Measurements from ENCODE around the gene FITM2. TPM values are rescaled to one million over a fixed set of nuclear protein-coding genes. Genes with fewer than 3 reads are reported as not detected.

Gene FITM2, protein sequence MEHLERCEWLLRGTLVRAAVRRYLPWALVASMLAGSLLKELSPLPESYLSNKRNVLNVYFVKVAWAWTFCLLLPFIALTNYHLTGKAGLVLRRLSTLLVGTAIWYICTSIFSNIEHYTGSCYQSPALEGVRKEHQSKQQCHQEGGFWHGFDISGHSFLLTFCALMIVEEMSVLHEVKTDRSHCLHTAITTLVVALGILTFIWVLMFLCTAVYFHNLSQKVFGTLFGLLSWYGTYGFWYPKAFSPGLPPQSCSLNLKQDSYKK
- total RNA-seq, result 1 to 10 TPM; 2.1 to 4.8 (median 3.7) TPM

- peaks cover 14 to 27% (median 17%) of the 10 kb centered on the region in 3 donors for H3K4me1 ChIP-seq
- H3K27ac ChIP-seq, result peak within 1 kb of the TSS; percentile 70 to 83 (median 78)
- H3K9me3 ChIP-seq, result no peaks in the 10 kb centered on the region
- WGBS, 2 donors, result 2 to 5% methylated on average over 8 to 23 of the region's 70 CpGs
- H3K36me3 ChIP-seq, result peaks cover 0 to 13% (median 0%) of the 10 kb centered on the region in 3 donors
- peak; percentile 91 for DNase-seq
- no peaks in the 10 kb centered on the region for H3K27me3 ChIP-seq
- peak in 2 of 4 donors; percentile 44 to 63 for TF ChIP-seq POLR2A (IDR thresholded peaks at IDR 0.05)
- TF ChIP-seq, protein P1, sequence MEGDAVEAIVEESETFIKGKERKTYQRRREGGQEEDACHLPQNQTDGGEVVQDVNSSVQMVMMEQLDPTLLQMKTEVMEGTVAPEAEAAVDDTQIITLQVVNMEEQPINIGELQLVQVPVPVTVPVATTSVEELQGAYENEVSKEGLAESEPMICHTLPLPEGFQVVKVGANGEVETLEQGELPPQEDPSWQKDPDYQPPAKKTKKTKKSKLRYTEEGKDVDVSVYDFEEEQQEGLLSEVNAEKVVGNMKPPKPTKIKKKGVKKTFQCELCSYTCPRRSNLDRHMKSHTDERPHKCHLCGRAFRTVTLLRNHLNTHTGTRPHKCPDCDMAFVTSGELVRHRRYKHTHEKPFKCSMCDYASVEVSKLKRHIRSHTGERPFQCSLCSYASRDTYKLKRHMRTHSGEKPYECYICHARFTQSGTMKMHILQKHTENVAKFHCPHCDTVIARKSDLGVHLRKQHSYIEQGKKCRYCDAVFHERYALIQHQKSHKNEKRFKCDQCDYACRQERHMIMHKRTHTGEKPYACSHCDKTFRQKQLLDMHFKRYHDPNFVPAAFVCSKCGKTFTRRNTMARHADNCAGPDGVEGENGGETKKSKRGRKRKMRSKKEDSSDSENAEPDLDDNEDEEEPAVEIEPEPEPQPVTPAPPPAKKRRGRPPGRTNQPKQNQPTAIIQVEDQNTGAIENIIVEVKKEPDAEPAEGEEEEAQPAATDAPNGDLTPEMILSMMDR (IDR thresholded peaks at IDR 0.05), result peak; percentile 89 to 99 (median 93)
- intact Hi-C loops (cut with DNase I), result loop anchor here (2.0 to 10.0 kb wide), 2 partner anchors 92 to 196 kb away; no protein-coding TSS in a partner anchor
- peak within 1 kb of the TSS; percentile 72 to 82 (median 78) for H3K4me3 ChIP-seq
These were observed at the start of gene FITM2 for GRCh38 chr20:44310664-44311639. FITM2 (minus strand) TSS chr20:44311202; CDS start chr20:44311148, 54 bp downstream.

DNA sequence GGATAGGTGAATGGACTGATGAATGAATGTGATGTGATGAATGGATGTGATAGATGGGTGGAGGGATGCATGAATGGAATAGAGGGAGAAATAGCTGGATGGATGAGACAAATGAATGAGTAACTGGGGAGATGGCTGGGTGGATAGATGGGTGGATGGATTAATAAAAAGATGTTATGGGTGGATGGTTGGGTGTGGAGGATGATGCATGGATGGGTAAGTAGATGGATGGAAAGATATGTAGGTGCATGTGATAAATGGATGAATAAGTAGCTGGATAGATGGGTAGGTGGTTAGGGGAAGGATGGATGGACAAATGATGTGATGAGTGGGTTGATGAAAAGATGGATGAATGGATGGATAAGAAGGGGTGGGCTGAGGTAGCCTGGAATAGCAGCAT lies 49.2 kb upstream of the FITM2 start:
- Histone ChIP-seq H3K36me3 (no peaks in the 10 kb centered on the region), H3K4me1 (peaks cover 0 to 9% (median 0%) of the 10 kb centered on the region in 3 donors), H3K9me3 (no peaks in the 10 kb centered on the region), H3K27ac (no peak overlapping the region), H3K4me3 (no peak overlapping the region), H3K27me3 (peaks cover 0 to 40% (median 0%) of the 10 kb centered on the region in 4 donors)
- intact Hi-C loops (cut with DNase I), result no loop called here
- TF ChIP-seq, protein P1 (IDR thresholded peaks at IDR 0.05), result no peak
- no peak for TF ChIP-seq POLR2A (IDR thresholded peaks at IDR 0.05)
- no peak for DNase-seq

DNA sequence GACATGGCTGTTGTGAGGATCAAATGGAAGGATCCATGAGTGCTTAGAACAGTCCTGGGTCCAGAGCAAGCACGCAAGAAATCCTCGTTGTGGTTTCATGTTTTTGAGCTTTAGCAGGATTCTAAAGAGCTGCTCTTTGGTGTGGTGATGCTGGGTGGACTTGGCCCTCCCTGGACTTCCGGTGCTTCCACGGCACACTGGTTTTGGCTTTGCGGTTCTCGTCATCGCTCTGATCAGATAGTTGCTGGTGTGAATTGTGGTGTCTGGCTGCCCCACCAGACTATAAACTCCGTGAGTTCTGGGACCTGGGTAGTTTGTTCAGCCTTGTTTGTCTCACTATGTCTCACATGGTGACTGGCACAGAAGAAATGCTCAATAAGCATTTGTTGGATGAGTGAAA lies 47.8 kb upstream of the FITM2 start:
- Histone ChIP-seq H3K9me3 (no peaks in the 10 kb centered on the region), H3K36me3 (no peaks in the 10 kb centered on the region), H3K4me3 (no peak overlapping the region), H3K27me3 (peaks cover 0 to 53% (median 0%) of the 10 kb centered on the region in 4 donors), H3K4me1 (peaks cover 0 to 9% (median 0%) of the 10 kb centered on the region in 3 donors), H3K27ac (no peak overlapping the region)
- intact Hi-C loops (cut with DNase I), result no loop called here
- DNase-seq, result no peak
- no peak for TF ChIP-seq POLR2A (IDR thresholded peaks at IDR 0.05)
- TF ChIP-seq, protein P1 (IDR thresholded peaks at IDR 0.05), result no peak
- WGBS, 2 donors, result 82 to 87% methylated on average over 5 of the region's 8 CpGs

GRCh38 chr20:44357555-44358125 lies 46.6 kb upstream of the FITM2 start:
- Histone ChIP-seq H3K36me3 (no peaks in the 10 kb centered on the region), H3K4me1 (peaks cover 0 to 9% (median 0%) of the 10 kb centered on the region in 3 donors), H3K27me3 (peaks cover 0 to 56% (median 0%) of the 10 kb centered on the region in 4 donors), H3K27ac (no peak overlapping the region), H3K4me3 (no peak overlapping the region), H3K9me3 (no peaks in the 10 kb centered on the region)
- intact Hi-C loops (cut with DNase I), result no loop called here
- DNase-seq, result no peak
- 26 to 44% methylated on average over 4 of the region's 4 CpGs for WGBS, 2 donors
- no peak for TF ChIP-seq POLR2A (IDR thresholded peaks at IDR 0.05)
- TF ChIP-seq, protein P1 (IDR thresholded peaks at IDR 0.05), result no peak
